Vagina (tissue), 2 donors: Measurements from ENCODE around the gene UBR3.

ENCODE experiments used
- CTCF ChIP-seq, 3 experiments: fragments of 450-650 bp in 2 of 3; fragments of 200-600 bp in 1 of 3; sonication (generic) in 1 of 3; IDR thresholded peaks; one replicate each; pipeline ENCODE4 v1.5.1; 2017 to 2019; ENCODE audit warnings: antibody characterized with exemption in 3 of 3, mild to moderate bottlenecking in 2 of 3, moderate library complexity in 2 of 3
- POLR2A ChIP-seq, 2 donors: fragments of 450-650 bp; IDR thresholded peaks; one replicate each; pipeline ENCODE4 v1.6.1; 2017; ENCODE audit warnings: antibody characterized with exemption in 2 of 2, mild to moderate bottlenecking in 2 of 2, moderate library complexity in 2 of 2
- POLR2AphosphoS5 ChIP-seq, 2 donors: sonication (generic); formaldehyde crosslinking; IDR thresholded peaks; one replicate each; pipeline ENCODE4 v1.9.0; 2017; ENCODE audit warnings: antibody characterized with exemption in 2 of 2, mild to moderate bottlenecking in 2 of 2, low read depth in 1 of 2; ENCODE audit not compliant: insufficient read depth in 1 of 2

- TF ChIP-seq CTCF (IDR thresholded peaks at IDR 0.05) (no peak), POLR2A (IDR thresholded peaks at IDR 0.05) (no peak), POLR2AphosphoS5 (IDR thresholded peaks at IDR 0.05; ENCODE audit: insufficient read depth in 1 of 2, low read depth in 1 of 2) (no peak)
These were observed 12.9 kb downstream of the UBR3 start for GRCh38 chr2:169839954-169840746.
